IMR-90 (cell line): ENCODE data around the gene SLCO3A1. TPM values are rescaled to one million over a fixed set of nuclear protein-coding genes. Genes with fewer than 3 reads are reported as not detected.

Experiments used
- ATAC-seq: fragments of 200-7000 bp; cut with Tn5 transposase; 2 replicates; pipeline ENCODE4 v1.9.1; 2020; ENCODE audit warnings: low read depth, mild to moderate bottlenecking, moderate library complexity
- BruUV-seq: library from RNA; stranded (reverse); fragments of 400-500 nt; replicated peaks from 2 replicates; lab custom pipeline; 2021; lab: Mats Ljungman, UMichigan
- CTCF ChIA-PET: fragments of 300-600 bp; formaldehyde crosslinking; extraction: SDS; loops from one replicate; lab custom pipeline; 2021; ENCODE audit warnings: antibody characterized with exemption; lab: Yijun Ruan, JAX
- POLR2A ChIA-PET: fragments of 300-600 bp; sonication (Branson Sonifier 250); formaldehyde crosslinking; loops from one replicate; lab custom pipeline; 2022; ENCODE audit warnings: antibody characterized with exemption; ENCODE audit not compliant: unreplicated experiment; lab: Charles Lee
- DNase-seq: peaks from one replicate; pipeline ENCODE4 v3.0.0; 2013
- H2AFZ ChIP-seq: replicated peaks from 2 replicates; pipeline ENCODE3; 2013; ENCODE audit warnings: low read length, mild to moderate bottlenecking; ENCODE audit not compliant: poor library complexity
- H2AK5ac ChIP-seq: 2 replicates; pipeline ENCODE4 v1.6.1; 2013; ENCODE audit warnings: low read depth, low read length, inconsistent platforms
- H2AK9ac ChIP-seq: replicated peaks from 2 replicates; pipeline ENCODE3; 2013; ENCODE audit warnings: mild to moderate bottlenecking, low read depth, low read length, moderate library complexity; ENCODE audit not compliant: poor library complexity
- H2BK120ac ChIP-seq: 2 replicates; pipeline ENCODE4 v1.6.1; 2013; ENCODE audit warnings: low read depth, low read length, inconsistent platforms
- H2BK15ac ChIP-seq: 3 replicates; pipeline ENCODE4 v1.6.1; 2013; ENCODE audit warnings: low read depth, low read length, inconsistent platforms
- H2BK20ac ChIP-seq: 2 replicates; pipeline ENCODE4 v1.6.1; 2013; ENCODE audit warnings: low read depth, mild to moderate bottlenecking, inconsistent platforms, low read length, moderate library complexity
- H2BK5ac ChIP-seq: 2 replicates; pipeline ENCODE4 v1.6.1; 2013; ENCODE audit warnings: mild to moderate bottlenecking, low read depth, low read length, inconsistent platforms; ENCODE audit not compliant: poor library complexity, severe bottlenecking
- H3K14ac ChIP-seq: replicated peaks from 2 replicates; pipeline ENCODE4 v1.6.1; 2013; ENCODE audit warnings: low read depth, low read length, inconsistent platforms
- H3K18ac ChIP-seq: 2 replicates; pipeline ENCODE4 v1.6.1; 2013; ENCODE audit warnings: low read depth, low read length, control low read depth
- H3K23ac ChIP-seq: 2 replicates; pipeline ENCODE4 v1.6.1; 2013; ENCODE audit warnings: low read depth, low read length, inconsistent platforms
- H3K27ac ChIP-seq: 2 replicates; pipeline ENCODE4 v1.5.1; 2013; ENCODE audit warnings: mild to moderate bottlenecking, control low read depth, low read length; ENCODE audit not compliant: insufficient read depth
- H3K27me3 ChIP-seq: 2 replicates; pipeline ENCODE4 v1.6.1; 2013; ENCODE audit warnings: low read length; ENCODE audit not compliant: control insufficient read depth, insufficient read depth
- H3K36me3 ChIP-seq: 2 replicates; pipeline ENCODE4 v1.6.1; 2013; ENCODE audit warnings: low read length, mixed read lengths; ENCODE audit not compliant: control insufficient read depth, insufficient read depth
- H3K4ac ChIP-seq: 2 replicates; pipeline ENCODE4 v1.6.1; 2013; ENCODE audit warnings: low read depth, low read length, inconsistent platforms
- H3K4me1 ChIP-seq: 2 replicates; pipeline ENCODE4 v1.6.1; 2013; ENCODE audit warnings: low read length, mixed read lengths; ENCODE audit not compliant: control insufficient read depth, insufficient read depth
- H3K4me2 ChIP-seq: 2 replicates; pipeline ENCODE4 v1.6.1; 2013; ENCODE audit warnings: low read depth, mild to moderate bottlenecking, control low read depth, low read length, moderate library complexity
- H3K4me3 ChIP-seq: 2 replicates; pipeline ENCODE4 v1.5.1; 2013; ENCODE audit warnings: low read depth, mild to moderate bottlenecking, control low read depth, low read length, moderate library complexity; ENCODE audit not compliant: insufficient read depth
- H3K56ac ChIP-seq: 2 replicates; pipeline ENCODE4 v1.6.1; 2013; ENCODE audit warnings: low read length, inconsistent platforms; ENCODE audit not compliant: insufficient read depth; ENCODE audit errors: extremely low read depth
- H3K79me1 ChIP-seq, 2 experiments: 2 replicates each; pipeline ENCODE4 v1.6.1; 2013; ENCODE audit warnings: low read length in 2 of 2, inconsistent platforms in 1 of 2, low read depth in 1 of 2
- H3K9ac ChIP-seq: 2 replicates; pipeline ENCODE4 v1.6.1; 2013; ENCODE audit warnings: low read depth, low read length, control low read depth
- H3K9me1 ChIP-seq: 2 replicates; pipeline ENCODE4 v1.6.1; 2013; ENCODE audit warnings: low read length, inconsistent platforms; ENCODE audit not compliant: insufficient read depth
- H3K9me3 ChIP-seq: 2 replicates; pipeline ENCODE4 v1.6.1; 2013; ENCODE audit warnings: low read length; ENCODE audit not compliant: control insufficient read depth, insufficient read depth
- H4K20me1 ChIP-seq: 2 replicates; pipeline ENCODE4 v1.6.1; 2013; ENCODE audit warnings: low read length, inconsistent platforms; ENCODE audit not compliant: insufficient read depth
- H4K5ac ChIP-seq: 2 replicates; pipeline ENCODE4 v1.6.1; 2013; ENCODE audit warnings: mild to moderate bottlenecking, low read depth, low read length, control low read depth
- H4K8ac ChIP-seq, 2 experiments: 2 replicates each; pipeline ENCODE4 v1.6.1; 2013; ENCODE audit warnings: low read depth in 2 of 2, low read length in 2 of 2, control low read depth in 1 of 2, inconsistent platforms in 1 of 2
- H4K91ac ChIP-seq: 2 replicates; pipeline ENCODE4 v1.6.1; 2013; ENCODE audit warnings: low read depth, low read length, inconsistent platforms; ENCODE audit not compliant: insufficient read depth
- CHD1 ChIP-seq: IDR thresholded peaks from 2 replicates; pipeline ENCODE4 v1.6.1; 2012; ENCODE audit warnings: low read depth, low read length, improper control_type of control experiment
- ELK1 ChIP-seq: fragments of 150-350 bp; IDR thresholded peaks from 2 replicates; pipeline ENCODE4 v1.6.1; 2016; ENCODE audit warnings: low read depth, mild to moderate bottlenecking, low read length, moderate library complexity, borderline replicate concordance
- MAFK ChIP-seq: IDR thresholded peaks from 2 replicates; pipeline ENCODE4 v1.6.1; 2012; ENCODE audit warnings: low read depth, low read length, improper control_type of control experiment
- RAD21 ChIP-seq: IDR thresholded peaks from 2 replicates; pipeline ENCODE4 v1.6.1; 2012; ENCODE audit warnings: low read length, improper control_type of control experiment
- RCOR1 ChIP-seq: IDR thresholded peaks from 2 replicates; pipeline ENCODE4 v1.6.1; 2012; ENCODE audit warnings: mild to moderate bottlenecking, low read length, improper control_type of control experiment; ENCODE audit not compliant: insufficient replicate concordance
- RFX5 ChIP-seq: IDR thresholded peaks from 2 replicates; pipeline ENCODE4 v1.8.0; 2012; ENCODE audit warnings: low read depth, mild to moderate bottlenecking, low read length, moderate library complexity
- USF2 ChIP-seq: fragments of 150-350 bp; IDR thresholded peaks from 2 replicates; pipeline ENCODE4 v1.6.1; 2017; ENCODE audit warnings: mild to moderate bottlenecking, antibody characterized with exemption, low read length, low read depth
- WGBS, 2 experiments: methylation state at CpG; one replicate each; pipeline versions ENCODE4 v1.1.5 to v1.1.7; 2013; ENCODE audit warnings: missing lambda C conversion rate in 2 of 2; ENCODE audit not compliant: insufficient read length in 1 of 2; ENCODE audit errors: extremely low coverage in 2 of 2; 5-methylcytosine and 5-hydroxymethylcytosine counted together
- dilution Hi-C: fragments of 300-500 bp; cut with HindIII; formaldehyde crosslinking; loops from one replicate; pipeline ENCODE4 v1.14.3; 2018; ENCODE audit warnings: low sequenced_read_pairs; ENCODE audit not compliant: unreplicated experiment
- in situ Hi-C: fragments of 300-500 bp; cut with MboI; formaldehyde crosslinking; loops from 3 replicates; pipeline ENCODE4 v1.14.3; 2019; ENCODE audit warnings: low sequenced_read_pairs, inconsistent platforms, mixed read lengths
- intact Hi-C: fragments of 100-400 bp; cut with micrococcal nuclease; formaldehyde crosslinking; loops from 2 replicates; pipeline ENCODE4 v1.10.0; 2022
- polyA plus RNA-seq, 3 experiments: library from polyadenylated mRNA; depleted of rRNA; stranded (reverse); fragments of >200 nt; gene quantifications; 2 replicates each; pipeline ENCODE4 v1.2.3, GENCODE V29; 2012; ENCODE audit warnings: low replicate concordance in 1 of 3
- total RNA-seq: library from RNA; depleted of rRNA; stranded (reverse); fragments of >200 nt; gene quantifications from 2 replicates; pipeline ENCODE4 v1.2.3, GENCODE V29; 2012

The SLCO3A1 gene
- total and polyA plus RNA-seq, 2 of the 4 experiments (the other 2 are of a cell fraction), result 4.7 to 8.1 TPM

GRCh38 chr15:91886878-91887277 is 33.4 kb downstream of the SLCO3A1 start:
- dilution Hi-C loops (no loop called here), intact Hi-C loops (no loop called here), in situ Hi-C loops (no loop called here)
- peaks cover 0 to 12% of the 10 kb centered on the region in 2 experiments; a peak in 1 of 4 replicates for H3K79me1 ChIP-seq
- no peak overlapping the region for H3K4me2 ChIP-seq
- no peak overlapping the region for H2AFZ ChIP-seq
- H4K20me1 ChIP-seq, result no peaks in the 10 kb centered on the region
- POLR2A ChIA-PET, result no interaction called here
- H3K36me3 ChIP-seq, result no peaks in the 10 kb centered on the region
- no peaks in the 10 kb centered on the region for H3K9me3 ChIP-seq
- WGBS, 2 experiments, result 60% methylated on average over 1 of the region's 3 CpGs; no CpG with 5 or more reads in 1 of the 2 experiments
- no TSS peak for BruUV-seq
- H2BK20ac ChIP-seq, result no peak overlapping the region
- H3K14ac ChIP-seq, result no peak overlapping the region
- peaks cover 10% of the 10 kb centered on the region for H3K4me1 ChIP-seq
- H3K18ac ChIP-seq, result no peak overlapping the region
- H3K27me3 ChIP-seq, result no peaks in the 10 kb centered on the region
- H2BK120ac ChIP-seq, result no peak overlapping the region
- no peak overlapping the region for H3K27ac ChIP-seq
- no peak overlapping the region for H4K8ac ChIP-seq
- H3K4ac ChIP-seq, result no peak overlapping the region
- ATAC-seq (no peak), DNase-seq (no peak)
- no peak overlapping the region for H4K91ac ChIP-seq
- no peak overlapping the region for H2AK9ac ChIP-seq
- peaks cover 10% of the 10 kb centered on the region; the same call in 1 of the 2 replicates for H3K9me1 ChIP-seq
- no peak overlapping the region for H2BK5ac ChIP-seq
- H3K56ac ChIP-seq, result no peak overlapping the region
- no peak overlapping the region for H2BK15ac ChIP-seq
- no peak overlapping the region for H2AK5ac ChIP-seq
- H3K4me3 ChIP-seq, result no peak overlapping the region
- no peak overlapping the region for H3K9ac ChIP-seq
- CTCF ChIA-PET, result interaction anchor here (1.2 kb wide), 1 partner anchor 20 kb away, joined by 6 read pairs; no protein-coding TSS in a partner anchor
- no peak overlapping the region for H3K23ac ChIP-seq
- H4K5ac ChIP-seq, result no peak overlapping the region
- TF ChIP-seq RAD21 (no peak), MAFK (no peak), RCOR1 (no peak), CHD1 (no peak), USF2 (no peak), ELK1 (no peak), RFX5 (no peak)
